AML-193 (cell line): ENCODE data around the gene OR4F6.
"Not testable (repeated sequence)": the region's sequence is repeated elsewhere in the genome, so short reads cannot be mapped to it uniquely, and the experiment has no call there.

Experiments used
- DNase-seq, 2 experiments: peaks; one replicate each; lab custom pipeline; 2025; lab: John Stamatoyannopoulos, UW

The OR4F6 gene

GRCh38 chr15:101803209-101803608, at the start of gene OR4F6:
Gene OR4F6, plus strand, starts transcription at chr15:101803509. Its CDS starts 2,211 bp downstream, at chr15:101805720.
- no peak for DNase-seq

- DNase-seq, result not testable (repeated sequence)
Measured at GRCh38 chr15:101764669-101765339, 38.5 kb upstream of the OR4F6 start.

GRCh38 chr15:101765340-101765671, 38.0 kb upstream of the OR4F6 start:
- DNase-seq, result not testable (repeated sequence)

GRCh38 chr15:101765772-101766456, 37.4 kb upstream of the OR4F6 start:
- no peak for DNase-seq

- not testable (repeated sequence) for DNase-seq
Measured at GRCh38 chr15:101767083-101767640, 36.1 kb upstream of the OR4F6 start.

GRCh38 chr15:101772921-101773320, 30.4 kb upstream of the OR4F6 start:
- DNase-seq, result no peak

GRCh38 chr15:101773496-101774100, 29.7 kb upstream of the OR4F6 start:
- no peak for DNase-seq

- DNase-seq, result no peak
Measured at GRCh38 chr15:101775136-101775535, 28.2 kb upstream of the OR4F6 start.

- not testable (repeated sequence) for DNase-seq
Measured at GRCh38 chr15:101778576-101778975, 24.7 kb upstream of the OR4F6 start.

GRCh38 chr15:101780225-101780624, 23.1 kb upstream of the OR4F6 start:
- DNase-seq, result not testable (repeated sequence)

GRCh38 chr15:101781928-101782327, 21.4 kb upstream of the OR4F6 start:
- no peak for DNase-seq

- DNase-seq, result no peak
Measured at GRCh38 chr15:101784644-101785043, 18.7 kb upstream of the OR4F6 start.

GRCh38 chr15:101786422-101786821, 16.9 kb upstream of the OR4F6 start:
- DNase-seq, result not testable (repeated sequence)

GRCh38 chr15:101788001-101788400, 15.3 kb upstream of the OR4F6 start:
- DNase-seq, result not testable (repeated sequence)

GRCh38 chr15:101788503-101789269, 14.6 kb upstream of the OR4F6 start:
- not testable (repeated sequence) for DNase-seq

GRCh38 chr15:101790748-101791147, 12.6 kb upstream of the OR4F6 start:
- not testable (repeated sequence) for DNase-seq

- DNase-seq, result not testable (repeated sequence)
Measured at GRCh38 chr15:101793981-101794380, 9.3 kb upstream of the OR4F6 start.

GRCh38 chr15:101795455-101795854, 7.9 kb upstream of the OR4F6 start:
- DNase-seq, result no peak

- DNase-seq, result no peak
Measured at GRCh38 chr15:101799665-101800064, 3.6 kb upstream of the OR4F6 start.

- no peak for DNase-seq
Measured at GRCh38 chr15:101801048-101801447, 2.3 kb upstream of the OR4F6 start.

GRCh38 chr15:101803676-101804075, 367 bp downstream of the OR4F6 start:
- DNase-seq, result no peak

GRCh38 chr15:101804375-101804774, 1.1 kb downstream of the OR4F6 start:
- DNase-seq, result no peak
